K562 (cell line): ENCODE data around the gene RNF123. TPM values are rescaled to one million over a fixed set of nuclear protein-coding genes. Genes with fewer than 3 reads are reported as not detected.
A peak's percentile ranks its signal among the peaks of the same experiment; 100 is the strongest.

Experiments
- ARID2 ChIP-seq: fragments of 450-650 bp; IDR thresholded peaks from 2 replicates; pipeline ENCODE4 v1.6.1; 2017; ENCODE audit warnings: antibody characterized with exemption, mild to moderate bottlenecking
- C11orf30 ChIP-seq: fragments of 450-650 bp; IDR thresholded peaks from 2 replicates; pipeline ENCODE4 v1.6.1; 2016; ENCODE audit warnings: low read depth, mild to moderate bottlenecking
- DACH1 ChIP-seq: fragments of 450-650 bp; IDR thresholded peaks from 2 replicates; pipeline ENCODE4 v1.6.1; 2018; ENCODE audit not compliant: partially characterized antibody
- EP400 ChIP-seq: fragments of 450-650 bp; IDR thresholded peaks from 2 replicates; pipeline ENCODE4 v1.6.1; 2017; ENCODE audit warnings: antibody characterized with exemption, mild to moderate bottlenecking, moderate library complexity
- ILK ChIP-seq: fragments of 450-650 bp; IDR thresholded peaks from 2 replicates; pipeline ENCODE4 v1.6.1; 2016; ENCODE audit warnings: missing genetic modification characterization, low read depth, mild to moderate bottlenecking, missing compliant biosample characterization, moderate library complexity, borderline replicate concordance
- PCBP1 ChIP-seq: fragments of 200-400 bp; formaldehyde crosslinking; IDR thresholded peaks from 2 replicates; pipeline ENCODE4 v1.6.1; 2018; ENCODE audit warnings: mild to moderate bottlenecking, low read depth, low read length; ENCODE audit not compliant: poor library complexity, severe bottlenecking
- POLR2A ChIP-seq: fragments of 450-650 bp; conservative IDR thresholded peaks from 2 replicates; pipeline ENCODE4 v1.6.1; 2016
- POLR2AphosphoS2 ChIP-seq: IDR thresholded peaks from 2 replicates; pipeline ENCODE4 v1.6.1; 2012; ENCODE audit warnings: low read length, improper control_type of control experiment
- SRF ChIP-seq, 2 experiments: fragments of 250-450, 450-650 bp in 1 of 2; sonication (Bioruptor Pico) in 1 of 2; sonication (generic) in 1 of 2; formaldehyde crosslinking; IDR thresholded peaks; 2 replicates each; pipeline versions ENCODE4 v1.5.0 to v1.5.1; 2020 to 2022; ENCODE audit warnings: mild to moderate bottlenecking in 1 of 2, missing genetic modification reagents in 1 of 2
- TOE1 ChIP-seq, 2 experiments: fragments of 450-650 bp in 1 of 2; sonication (generic) in 1 of 2; formaldehyde crosslinking in 1 of 2; IDR thresholded peaks; 2 replicates each; pipeline versions ENCODE4 v1.7.1 to v1.8.0; 2016 to 2022; ENCODE audit warnings: borderline replicate concordance in 2 of 2, mild to moderate bottlenecking in 2 of 2, antibody characterized with exemption in 1 of 2, inconsistent platforms in 1 of 2, low read depth in 1 of 2, missing genetic modification reagents in 1 of 2, moderate library complexity in 1 of 2
- ZBTB17 ChIP-seq: fragments of 450-650 bp; formaldehyde crosslinking; IDR thresholded peaks from 2 replicates; pipeline ENCODE4 v1.4.0; 2020; ENCODE audit warnings: mild to moderate bottlenecking
- ZNF436 ChIP-seq: fragments of 250-450, 450-650 bp; sonication (Bioruptor Pico); formaldehyde crosslinking; IDR thresholded peaks from 2 replicates; pipeline ENCODE4 v1.7.0; 2020; ENCODE audit warnings: mild to moderate bottlenecking
- ZNF644 ChIP-seq: fragments of 200-800 bp; sonication (Bioruptor generic); IDR thresholded peaks from 2 replicates; pipeline ENCODE4 v1.6.1; 2016; ENCODE audit warnings: low read depth, missing genetic modification characterization, missing compliant biosample characterization
- ZNF696 ChIP-seq: fragments of 250-450 bp; sonication (Bioruptor Pico); conservative IDR thresholded peaks from 2 replicates; pipeline ENCODE4 v1.4.0; 2020; ENCODE audit warnings: mild to moderate bottlenecking, moderate library complexity
- polyA plus RNA-seq, 8 experiments: library from polyadenylated mRNA; depleted of rRNA in 4 of 8; stranded (reverse) in 5 of 8; unstranded in 3 of 8; fragments of >200 nt; fragmentation: Nextera tagmentation in 2 of 8; fragmentation: Illumina TruSeq in 1 of 8; extraction: Ambion mirVana in 2 of 8; extraction: Trizol in 1 of 8; gene quantifications; 2 replicates each; pipeline versions ENCODE4 v1.2.1 to v1.2.3, GENCODE V29; 2011 to 2014; ENCODE audit warnings: inconsistent platforms in 1 of 8, missing spikeins in 1 of 8
- total RNA-seq, 7 experiments: library from RNA; depleted of rRNA in 6 of 7; stranded (reverse); fragments of >200 nt in 6 of 7; fragmentation: Illumina TruSeq in 2 of 7; extraction: Trizol in 2 of 7; gene quantifications; 2 replicates each; pipeline versions ENCODE4 v1.2.1 to v1.2.3, GENCODE V29; 2011 to 2021; ENCODE audit warnings: low replicate concordance in 1 of 7
- TF ChIP-seq, protein P1 (sequence below): fragments of 450-650 bp; IDR thresholded peaks from 2 replicates; pipeline ENCODE4 v1.6.1; 2016; ENCODE audit warnings: borderline replicate concordance
- TF ChIP-seq, protein P2 (sequence below): IDR thresholded peaks from 2 replicates; pipeline ENCODE4 v1.6.1; 2014; ENCODE audit warnings: antibody characterized with exemption
- TF ChIP-seq, protein P3 (sequence below): fragments of 450-650 bp; IDR thresholded peaks from 2 replicates; pipeline ENCODE4 v1.6.1; 2016; ENCODE audit warnings: antibody characterized with exemption
- TF ChIP-seq, protein P4 (sequence below): fragments of 450-650 bp; IDR thresholded peaks from 2 replicates; pipeline ENCODE4 v1.6.1; 2018; ENCODE audit not compliant: partially characterized antibody

The RNF123 gene
- total and polyA plus RNA-seq, 9 of the 15 experiments (the other 6 are each of a cell fraction or from before 2014, with no cell fraction given), result 8.7 to 53.1 (median 17.5) TPM

DNA sequence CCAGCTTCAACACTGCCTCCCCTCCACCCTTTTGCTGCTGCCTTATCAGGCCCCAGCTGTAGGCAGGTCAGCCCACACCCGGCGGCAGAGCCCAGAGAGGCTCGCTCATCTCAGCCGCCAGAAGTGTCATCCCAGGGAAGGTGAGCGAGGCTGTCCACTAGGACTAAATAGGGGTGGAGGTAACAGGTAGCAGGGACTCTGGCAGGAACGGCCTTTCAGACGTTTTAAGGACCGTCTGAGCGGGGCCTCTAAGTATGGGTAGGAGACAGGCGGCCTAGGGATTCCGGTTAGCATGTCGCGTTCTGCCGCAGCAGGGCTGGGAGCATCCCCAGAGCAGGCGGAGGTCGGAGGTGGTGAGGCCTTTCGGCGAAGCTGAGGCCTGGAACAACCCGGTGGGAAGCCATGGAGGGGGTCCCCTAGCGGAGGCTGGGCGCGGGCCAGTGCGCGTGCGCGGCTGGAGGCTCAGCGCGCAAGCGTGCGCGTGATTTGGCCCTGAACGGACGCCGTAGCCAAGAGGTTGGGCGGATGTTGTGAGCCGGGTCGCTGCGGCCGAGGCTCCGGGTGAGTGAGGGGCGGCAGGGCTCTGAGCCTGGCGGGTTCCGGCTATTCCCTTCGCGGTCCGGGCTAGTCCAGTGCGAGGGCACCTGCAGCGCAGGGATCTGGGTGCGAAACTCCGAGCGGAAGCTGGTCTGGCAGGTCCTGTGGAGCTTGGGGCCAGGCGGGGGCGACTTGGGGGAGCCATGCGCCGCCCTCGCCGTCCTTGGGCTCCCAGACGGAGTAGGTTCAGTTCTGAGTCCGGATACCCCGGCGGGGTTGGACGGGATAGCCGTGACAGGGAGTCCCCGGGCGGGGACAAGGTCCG, at the start of gene RNF123, which contains the start of gene MST1 (continued):
- TF ChIP-seq, protein P1, sequence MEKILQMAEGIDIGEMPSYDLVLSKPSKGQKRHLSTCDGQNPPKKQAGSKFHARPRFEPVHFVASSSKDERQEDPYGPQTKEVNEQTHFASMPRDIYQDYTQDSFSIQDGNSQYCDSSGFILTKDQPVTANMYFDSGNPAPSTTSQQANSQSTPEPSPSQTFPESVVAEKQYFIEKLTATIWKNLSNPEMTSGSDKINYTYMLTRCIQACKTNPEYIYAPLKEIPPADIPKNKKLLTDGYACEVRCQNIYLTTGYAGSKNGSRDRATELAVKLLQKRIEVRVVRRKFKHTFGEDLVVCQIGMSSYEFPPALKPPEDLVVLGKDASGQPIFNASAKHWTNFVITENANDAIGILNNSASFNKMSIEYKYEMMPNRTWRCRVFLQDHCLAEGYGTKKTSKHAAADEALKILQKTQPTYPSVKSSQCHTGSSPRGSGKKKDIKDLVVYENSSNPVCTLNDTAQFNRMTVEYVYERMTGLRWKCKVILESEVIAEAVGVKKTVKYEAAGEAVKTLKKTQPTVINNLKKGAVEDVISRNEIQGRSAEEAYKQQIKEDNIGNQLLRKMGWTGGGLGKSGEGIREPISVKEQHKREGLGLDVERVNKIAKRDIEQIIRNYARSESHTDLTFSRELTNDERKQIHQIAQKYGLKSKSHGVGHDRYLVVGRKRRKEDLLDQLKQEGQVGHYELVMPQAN, result peak; percentile 74; the same call in 1 of the 2 replicates
- TF ChIP-seq ZNF436 (no peak), POLR2AphosphoS2 (0 out of 2 replicates have a peak, but pooled peaks have one; percentile 43), ILK (tag) (no peak), ZBTB17 (CRISPR knock-in tag) (0 out of 2 replicates have a peak, but pooled peaks have one; percentile 41), DACH1 (no peak), SRF (CRISPR knock-in tag; IDR thresholded peaks at IDR 0.05) (0 out of 4 replicates have a peak, but pooled peaks of 1 of the 2 experiments have one; percentile 26), ZNF644 (tag) (no peak), ZNF696 (no peak), POLR2A (peak; percentile 74), ARID2 (no peak), EP400 (peak; percentile 63), C11orf30 (peak; percentile 78), TOE1 (IDR thresholded peaks at IDR 0.05; ENCODE audit: borderline replicate concordance) (peak; percentile 65; the same call in 1 of the 2 replicates), TOE1 (CRISPR knock-in tag; IDR thresholded peaks at IDR 0.05; ENCODE audit: borderline replicate concordance, low read depth) (no peak), PCBP1 (no peak)
- TF ChIP-seq, protein P2, sequence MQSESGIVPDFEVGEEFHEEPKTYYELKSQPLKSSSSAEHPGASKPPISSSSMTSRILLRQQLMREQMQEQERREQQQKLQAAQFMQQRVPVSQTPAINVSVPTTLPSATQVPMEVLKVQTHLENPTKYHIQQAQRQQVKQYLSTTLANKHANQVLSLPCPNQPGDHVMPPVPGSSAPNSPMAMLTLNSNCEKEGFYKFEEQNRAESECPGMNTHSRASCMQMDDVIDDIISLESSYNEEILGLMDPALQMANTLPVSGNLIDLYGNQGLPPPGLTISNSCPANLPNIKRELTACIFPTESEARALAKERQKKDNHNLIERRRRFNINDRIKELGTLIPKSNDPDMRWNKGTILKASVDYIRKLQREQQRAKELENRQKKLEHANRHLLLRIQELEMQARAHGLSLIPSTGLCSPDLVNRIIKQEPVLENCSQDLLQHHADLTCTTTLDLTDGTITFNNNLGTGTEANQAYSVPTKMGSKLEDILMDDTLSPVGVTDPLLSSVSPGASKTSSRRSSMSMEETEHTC, result 0 out of 2 replicates have a peak, but pooled peaks have one; percentile 5
- TF ChIP-seq, protein P3, sequence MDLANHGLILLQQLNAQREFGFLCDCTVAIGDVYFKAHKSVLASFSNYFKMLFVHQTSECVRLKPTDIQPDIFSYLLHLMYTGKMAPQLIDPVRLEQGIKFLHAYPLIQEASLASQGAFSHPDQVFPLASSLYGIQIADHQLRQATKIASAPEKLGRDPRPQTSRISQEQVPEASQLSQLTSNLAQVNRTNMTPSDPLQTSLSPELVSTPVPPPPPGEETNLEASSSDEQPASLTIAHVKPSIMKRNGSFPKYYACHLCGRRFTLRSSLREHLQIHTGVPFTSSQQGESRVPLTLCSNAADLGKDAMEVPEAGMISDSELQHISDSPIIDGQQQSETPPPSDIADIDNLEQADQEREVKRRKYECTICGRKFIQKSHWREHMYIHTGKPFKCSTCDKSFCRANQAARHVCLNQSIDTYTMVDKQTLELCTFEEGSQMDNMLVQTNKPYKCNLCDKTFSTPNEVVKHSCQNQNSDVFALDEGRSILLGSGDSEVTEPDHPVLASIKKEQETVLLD, result peak; percentile 87
- TF ChIP-seq, protein P4, sequence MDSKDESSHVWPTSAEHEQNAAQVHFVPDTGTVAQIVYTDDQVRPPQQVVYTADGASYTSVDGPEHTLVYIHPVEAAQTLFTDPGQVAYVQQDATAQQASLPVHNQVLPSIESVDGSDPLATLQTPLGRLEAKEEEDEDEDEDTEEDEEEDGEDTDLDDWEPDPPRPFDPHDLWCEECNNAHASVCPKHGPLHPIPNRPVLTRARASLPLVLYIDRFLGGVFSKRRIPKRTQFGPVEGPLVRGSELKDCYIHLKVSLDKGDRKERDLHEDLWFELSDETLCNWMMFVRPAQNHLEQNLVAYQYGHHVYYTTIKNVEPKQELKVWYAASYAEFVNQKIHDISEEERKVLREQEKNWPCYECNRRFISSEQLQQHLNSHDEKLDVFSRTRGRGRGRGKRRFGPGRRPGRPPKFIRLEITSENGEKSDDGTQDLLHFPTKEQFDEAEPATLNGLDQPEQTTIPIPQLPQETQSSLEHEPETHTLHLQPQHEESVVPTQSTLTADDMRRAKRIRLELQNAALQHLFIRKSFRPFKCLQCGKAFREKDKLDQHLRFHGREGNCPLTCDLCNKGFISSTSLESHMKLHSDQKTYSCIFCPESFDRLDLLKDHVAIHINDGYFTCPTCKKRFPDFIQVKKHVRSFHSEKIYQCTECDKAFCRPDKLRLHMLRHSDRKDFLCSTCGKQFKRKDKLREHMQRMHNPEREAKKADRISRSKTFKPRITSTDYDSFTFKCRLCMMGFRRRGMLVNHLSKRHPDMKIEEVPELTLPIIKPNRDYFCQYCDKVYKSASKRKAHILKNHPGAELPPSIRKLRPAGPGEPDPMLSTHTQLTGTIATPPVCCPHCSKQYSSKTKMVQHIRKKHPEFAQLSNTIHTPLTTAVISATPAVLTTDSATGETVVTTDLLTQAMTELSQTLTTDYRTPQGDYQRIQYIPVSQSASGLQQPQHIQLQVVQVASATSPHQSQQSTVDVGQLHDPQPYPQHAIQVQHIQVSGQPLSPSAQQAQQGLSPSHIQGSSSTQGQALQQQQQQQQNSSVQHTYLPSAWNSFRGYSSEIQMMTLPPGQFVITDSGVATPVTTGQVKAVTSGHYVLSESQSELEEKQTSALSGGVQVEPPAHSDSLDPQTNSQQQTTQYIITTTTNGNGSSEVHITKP, result no peak
